Uterus (tissue), 2 donors: ENCODE data around the gene RNASE2.

Experiments used
- POLR2A ChIP-seq, 2 donors: fragments of 450-650 bp; IDR thresholded peaks; one replicate each; pipeline ENCODE4 v1.6.1; 2016; ENCODE audit warnings: antibody characterized with exemption in 2 of 2, mild to moderate bottlenecking in 1 of 2, moderate library complexity in 1 of 2
- TF ChIP-seq, protein P1 (sequence below), 4 experiments: fragments of 200-600 bp in 2 of 4; fragments of 450-650 bp in 2 of 4; sonication (generic) in 2 of 4; IDR thresholded peaks; one replicate each; pipeline ENCODE4 v1.5.1; 2016 to 2019; ENCODE audit warnings: antibody characterized with exemption in 4 of 4, mild to moderate bottlenecking in 2 of 4, moderate library complexity in 1 of 4

DNA sequence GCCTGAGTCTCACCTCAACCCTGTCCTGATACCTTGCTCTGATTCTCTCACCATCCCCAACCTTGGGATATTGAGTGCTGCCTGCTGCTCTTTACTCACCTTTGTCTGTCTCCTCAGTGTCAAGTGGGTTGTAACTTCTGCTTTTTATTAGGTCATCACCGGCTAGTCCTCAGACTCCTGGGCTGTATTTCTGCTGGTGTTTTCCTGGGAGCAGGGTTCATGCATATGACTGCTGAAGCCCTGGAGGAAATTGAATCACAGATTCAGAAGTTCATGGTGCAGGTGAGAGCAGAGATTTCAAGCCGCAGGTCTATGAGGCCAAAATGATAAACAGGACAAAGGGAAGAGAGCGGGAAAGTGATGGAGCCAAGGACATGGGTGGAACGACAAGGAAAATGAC, 44.3 kb downstream of the RNASE2 start:
- TF ChIP-seq, protein P1, sequence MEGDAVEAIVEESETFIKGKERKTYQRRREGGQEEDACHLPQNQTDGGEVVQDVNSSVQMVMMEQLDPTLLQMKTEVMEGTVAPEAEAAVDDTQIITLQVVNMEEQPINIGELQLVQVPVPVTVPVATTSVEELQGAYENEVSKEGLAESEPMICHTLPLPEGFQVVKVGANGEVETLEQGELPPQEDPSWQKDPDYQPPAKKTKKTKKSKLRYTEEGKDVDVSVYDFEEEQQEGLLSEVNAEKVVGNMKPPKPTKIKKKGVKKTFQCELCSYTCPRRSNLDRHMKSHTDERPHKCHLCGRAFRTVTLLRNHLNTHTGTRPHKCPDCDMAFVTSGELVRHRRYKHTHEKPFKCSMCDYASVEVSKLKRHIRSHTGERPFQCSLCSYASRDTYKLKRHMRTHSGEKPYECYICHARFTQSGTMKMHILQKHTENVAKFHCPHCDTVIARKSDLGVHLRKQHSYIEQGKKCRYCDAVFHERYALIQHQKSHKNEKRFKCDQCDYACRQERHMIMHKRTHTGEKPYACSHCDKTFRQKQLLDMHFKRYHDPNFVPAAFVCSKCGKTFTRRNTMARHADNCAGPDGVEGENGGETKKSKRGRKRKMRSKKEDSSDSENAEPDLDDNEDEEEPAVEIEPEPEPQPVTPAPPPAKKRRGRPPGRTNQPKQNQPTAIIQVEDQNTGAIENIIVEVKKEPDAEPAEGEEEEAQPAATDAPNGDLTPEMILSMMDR (IDR thresholded peaks at IDR 0.05), result no peak
- TF ChIP-seq POLR2A (IDR thresholded peaks at IDR 0.05), result no peak
